Renal cortical epithelial cell (primary cell): ENCODE measurements around the gene KIF5C. TPM values are rescaled to one million over a fixed set of nuclear protein-coding genes. Genes with fewer than 3 reads are reported as not detected.

Experiments
- DNase-seq: peaks from one replicate; pipeline ENCODE4 v3.0.0-alpha.2; 2011; ENCODE audit warnings: low read depth
- total RNA-seq: library from RNA; depleted of rRNA; stranded (reverse); fragments of >200 nt; gene quantifications from 2 replicates; pipeline ENCODE4 v1.2.3, GENCODE V29; 2014

The KIF5C gene
- total RNA-seq, 1 donor from 2014 or later: 2.1 TPM

- DNase-seq: no peak
These were observed 166.5 kb downstream of the KIF5C start for GRCh38 chr2:149041482-149041881.

GRCh38 chr2:149042881-149043280, 167.9 kb downstream of the KIF5C start:
- no peak for DNase-seq

GRCh38 chr2:149044500-149044899, 169.5 kb downstream of the KIF5C start:
- DNase-seq: no peak

GRCh38 chr2:149047118-149047517, 172.1 kb downstream of the KIF5C start:
- DNase-seq: no peak

- peak; percentile 13 for DNase-seq
These were observed 174.1 kb downstream of the KIF5C start for GRCh38 chr2:149049142-149049541.

- DNase-seq: no peak
These were observed 175.2 kb downstream of the KIF5C start for GRCh38 chr2:149050188-149050587.

GRCh38 chr2:149055751-149056150, 180.7 kb downstream of the KIF5C start:
- DNase-seq: no peak

GRCh38 chr2:149056541-149057255, 181.7 kb downstream of the KIF5C start:
- DNase-seq: no peak

- DNase-seq: no peak
These were observed 182.4 kb downstream of the KIF5C start for GRCh38 chr2:149057401-149057800.

- DNase-seq: no peak
These were observed 183.9 kb downstream of the KIF5C start for GRCh38 chr2:149058936-149059335.

- DNase-seq: no peak
These were observed 184.8 kb downstream of the KIF5C start for GRCh38 chr2:149059822-149060221.

GRCh38 chr2:149061133-149061745, 186.2 kb downstream of the KIF5C start:
- no peak for DNase-seq

- DNase-seq: no peak
These were observed 187.5 kb downstream of the KIF5C start for GRCh38 chr2:149062531-149062930.

GRCh38 chr2:149063177-149063576, 188.2 kb downstream of the KIF5C start:
- DNase-seq: no peak

- no peak for DNase-seq
These were observed 189.4 kb downstream of the KIF5C start for GRCh38 chr2:149064365-149064841.

- DNase-seq: no peak
These were observed 190.0 kb downstream of the KIF5C start for GRCh38 chr2:149064856-149065630.

- DNase-seq: no peak
These were observed 193.4 kb downstream of the KIF5C start for GRCh38 chr2:149068225-149068995.

- peak; percentile 44 for DNase-seq
These were observed 194.2 kb downstream of the KIF5C start for GRCh38 chr2:149068996-149069888.

- no peak for DNase-seq
These were observed 195.8 kb downstream of the KIF5C start for GRCh38 chr2:149070681-149071320.

- DNase-seq: no peak
These were observed 200.1 kb downstream of the KIF5C start for GRCh38 chr2:149075105-149075504.
